GM20431 (cell line): ENCODE results near the gene SF1.

Experiments
- in situ Hi-C: fragments of 300-500 bp; cut with MseI, MboI; formaldehyde crosslinking; loops from one replicate; pipeline ENCODE4 v1.15.0; 2020; ENCODE audit warnings: low sequenced_read_pairs; ENCODE audit not compliant: unreplicated experiment

The SF1 gene

GRCh38 chr11:64715110-64715509 is 63.2 kb downstream of the SF1 start:
- in situ Hi-C loops: no loop called here

- in situ Hi-C loops: no loop called here
These were observed 63.7 kb downstream of the SF1 start for GRCh38 chr11:64714666-64715065.
